HL-60 (cell line): ENCODE results near the gene STAT6.

Source experiments
- CTCF ChIP-seq: IDR thresholded peaks from one replicate; pipeline ENCODE4 v1.5.1; 2011; ENCODE audit warnings: low read length, control low read depth, inconsistent platforms; ENCODE audit not compliant: insufficient read depth
- POLR2AphosphoS5 ChIP-seq: IDR thresholded peaks from 2 replicates; pipeline ENCODE4 v1.6.1; 2012; ENCODE audit warnings: low read depth

- TF ChIP-seq CTCF (no peak), POLR2AphosphoS5 (no peak)
Measured at GRCh38 chr12:57046086-57046791, 64.9 kb downstream of the STAT6 start.
